Skin of body (tissue), 2 donors: ENCODE results near the gene AHRR. TPM values are rescaled to one million over a fixed set of nuclear protein-coding genes. Genes with fewer than 3 reads are reported as not detected.

ENCODE experiments used
- DNase-seq: peaks from one replicate; lab custom pipeline; 2025; lab: John Stamatoyannopoulos, UW
- total RNA-seq: library from RNA; depleted of rRNA; stranded (reverse); fragments of >200 nt; gene quantifications from one replicate; pipeline ENCODE4 v1.2.3, GENCODE V29; 2014

Gene AHRR
- total RNA-seq, 1 donor from 2014 or later = 11.9 TPM

GRCh38 chr5:345404-346195, 24.1 kb downstream of the AHRR start:
- DNase-seq = peak; percentile 36

GRCh38 chr5:346229-346935, 24.9 kb downstream of the AHRR start:
- DNase-seq = no peak

- no peak for DNase-seq
These were observed 26.3 kb downstream of the AHRR start for GRCh38 chr5:347712-348284.

GRCh38 chr5:348726-349125, 27.2 kb downstream of the AHRR start:
- no peak for DNase-seq

GRCh38 chr5:350355-350754, 28.8 kb downstream of the AHRR start:
- no peak for DNase-seq

- no peak for DNase-seq
These were observed 29.8 kb downstream of the AHRR start for GRCh38 chr5:351084-351920.

GRCh38 chr5:351921-352245, 30.4 kb downstream of the AHRR start:
- DNase-seq = no peak

GRCh38 chr5:352639-353611, 31.4 kb downstream of the AHRR start:
- no peak for DNase-seq

GRCh38 chr5:353612-354580, 32.4 kb downstream of the AHRR start:
- DNase-seq = no peak

- no peak for DNase-seq
These were observed 33.3 kb downstream of the AHRR start for GRCh38 chr5:354581-355378.

GRCh38 chr5:355379-355935, 33.9 kb downstream of the AHRR start:
- no peak for DNase-seq

GRCh38 chr5:355958-356357, 34.4 kb downstream of the AHRR start:
- no peak for DNase-seq

GRCh38 chr5:359301-359897, 37.9 kb downstream of the AHRR start:
- no peak for DNase-seq

GRCh38 chr5:360257-361027, 38.9 kb downstream of the AHRR start:
- no peak for DNase-seq

- no peak for DNase-seq
These were observed 40.7 kb downstream of the AHRR start for GRCh38 chr5:362189-362588.

GRCh38 chr5:362978-363765, 41.7 kb downstream of the AHRR start:
- no peak for DNase-seq
